ENCODE results near the gene BCL2.

Gene BCL2

DNA sequence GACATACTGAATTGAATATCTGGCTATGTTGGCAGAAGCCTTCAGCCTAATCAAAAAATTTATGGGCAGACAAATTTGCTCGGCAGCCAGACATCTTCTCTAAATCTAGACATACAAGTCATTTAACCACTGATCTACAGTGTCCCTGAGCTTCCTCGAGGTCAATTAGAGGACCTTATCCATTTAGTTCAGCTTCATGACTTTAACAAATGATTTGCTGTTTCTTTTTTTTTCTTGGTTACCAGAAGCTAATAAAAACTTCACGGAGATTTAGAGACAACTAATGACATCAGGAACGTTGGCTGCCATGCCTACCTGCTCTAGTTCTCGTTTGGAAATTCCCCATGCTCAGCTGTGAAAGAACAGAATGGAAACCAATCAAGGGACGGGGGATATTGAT, 223.8 kb downstream of the BCL2 start:
- Histone ChIP-seq H3K27me3 (ENCODE audit: control insufficient read depth, insufficient read depth, low read length) (no peaks in the 10 kb centered on the region), H3K4me3 (ENCODE audit: low read depth, low read length) (no peak overlapping the region), H3K9me3 (ENCODE audit: control insufficient read depth, insufficient read depth, low read length) (no peaks in the 10 kb centered on the region), H3K9ac (ENCODE audit: low read depth, low read length) (no peak overlapping the region), H3K36me3 (ENCODE audit: control insufficient read depth, insufficient read depth, low read length) (no peaks in the 10 kb centered on the region), H3K4me1 (ENCODE audit: control insufficient read depth, insufficient read depth, low read length) (no peaks in the 10 kb centered on the region)

DNA sequence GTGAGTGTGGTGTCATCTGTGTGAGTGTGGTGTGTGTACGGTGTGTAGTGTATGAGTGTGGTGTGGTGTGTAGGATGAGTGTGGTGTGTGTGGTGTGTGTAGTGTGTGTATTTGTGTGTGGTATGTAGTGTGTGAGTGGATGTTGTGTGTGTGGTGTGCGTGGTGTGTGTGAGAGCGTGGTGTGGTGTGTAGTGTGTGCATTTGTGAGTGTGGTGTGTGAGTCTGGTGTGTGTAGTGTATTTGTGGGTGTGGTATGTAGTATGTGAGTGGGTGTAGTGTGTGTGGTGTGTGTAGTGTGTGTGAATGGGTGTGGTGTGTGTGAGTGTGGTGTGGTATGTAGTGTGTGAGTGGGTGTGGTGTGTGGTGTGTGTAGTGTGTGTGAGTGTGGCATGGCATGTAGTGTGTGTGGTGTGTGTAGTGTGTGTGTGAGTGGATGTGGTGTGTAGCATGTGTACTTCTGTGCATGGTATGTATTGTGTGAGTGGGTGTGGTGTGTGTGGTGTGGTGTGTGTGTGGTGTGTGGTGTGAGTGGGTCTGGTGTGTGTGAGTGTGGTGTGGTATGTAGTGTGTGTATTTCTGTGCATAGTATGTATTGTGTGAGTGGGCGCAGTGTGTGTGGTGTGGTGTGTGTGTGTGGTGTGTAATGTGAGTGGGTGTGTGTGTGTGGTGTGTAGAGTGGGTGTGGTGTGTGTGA, 227.8 kb downstream of the BCL2 start:
- no peaks in the 10 kb centered on the region for H3K4me1 ChIP-seq (ENCODE audit: control insufficient read depth, insufficient read depth, low read length)
- H3K9ac ChIP-seq (ENCODE audit: low read depth, low read length), result no peak overlapping the region
- no peak overlapping the region for H3K4me3 ChIP-seq (ENCODE audit: low read depth, low read length)
- no peaks in the 10 kb centered on the region for H3K9me3 ChIP-seq (ENCODE audit: control insufficient read depth, insufficient read depth, low read length)
- H3K27me3 ChIP-seq (ENCODE audit: control insufficient read depth, insufficient read depth, low read length), result no peaks in the 10 kb centered on the region
- no peaks in the 10 kb centered on the region for H3K36me3 ChIP-seq (ENCODE audit: control insufficient read depth, insufficient read depth, low read length)

DNA sequence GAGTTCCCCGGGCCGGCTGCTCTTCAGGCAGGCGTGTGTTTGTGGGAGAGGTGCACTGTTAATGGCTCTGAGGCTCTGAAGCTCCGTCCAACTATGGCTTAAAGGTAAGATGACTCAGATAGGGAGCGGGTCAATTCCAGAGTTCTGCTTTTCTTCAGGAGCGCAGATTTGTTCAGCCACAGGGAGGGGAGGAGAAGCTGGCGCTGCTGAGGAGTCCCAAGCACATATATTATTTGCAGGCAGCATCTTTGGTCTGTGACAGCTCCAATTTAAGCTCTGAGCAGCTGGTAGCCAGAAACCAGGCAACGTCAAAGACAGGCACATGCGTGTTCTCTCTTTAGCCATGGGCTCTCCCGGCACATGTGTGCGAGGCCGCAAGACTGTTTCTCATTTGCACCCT, 229.2 kb downstream of the BCL2 start:
- no peaks in the 10 kb centered on the region for H3K9me3 ChIP-seq (ENCODE audit: control insufficient read depth, insufficient read depth, low read length)
- H3K4me3 ChIP-seq (ENCODE audit: low read depth, low read length), result no peak overlapping the region
- no peaks in the 10 kb centered on the region for H3K27me3 ChIP-seq (ENCODE audit: control insufficient read depth, insufficient read depth, low read length)
- H3K9ac ChIP-seq (ENCODE audit: low read depth, low read length), result no peak overlapping the region
- no peaks in the 10 kb centered on the region for H3K4me1 ChIP-seq (ENCODE audit: control insufficient read depth, insufficient read depth, low read length)
- no peaks in the 10 kb centered on the region for H3K36me3 ChIP-seq (ENCODE audit: control insufficient read depth, insufficient read depth, low read length)

DNA sequence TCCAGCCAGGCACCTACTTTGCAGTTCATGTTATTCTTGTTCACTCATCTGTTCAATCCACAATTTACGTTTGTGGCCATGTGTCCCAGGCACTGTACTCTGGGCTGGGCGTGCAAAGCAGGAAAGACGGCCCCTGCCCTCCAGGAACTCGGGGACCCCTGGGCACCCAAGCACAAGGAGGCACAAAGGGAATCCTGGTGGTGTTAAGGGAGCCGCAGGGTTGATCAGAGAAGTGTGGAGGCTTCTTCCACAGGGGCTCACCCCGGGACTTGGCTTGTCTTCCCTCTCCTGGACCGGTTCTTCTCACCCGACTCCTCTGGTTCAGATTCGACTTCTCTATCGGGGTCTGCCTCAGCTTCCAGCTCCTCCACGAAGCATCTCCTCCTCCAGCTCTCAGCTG, 230.5 kb downstream of the BCL2 start:
- no peak overlapping the region for H3K9ac ChIP-seq (ENCODE audit: low read depth, low read length)
- H3K36me3 ChIP-seq (ENCODE audit: control insufficient read depth, insufficient read depth, low read length), result no peaks in the 10 kb centered on the region
- H3K4me1 ChIP-seq (ENCODE audit: control insufficient read depth, insufficient read depth, low read length), result no peaks in the 10 kb centered on the region
- no peak overlapping the region for H3K4me3 ChIP-seq (ENCODE audit: low read depth, low read length)
- no peaks in the 10 kb centered on the region for H3K27me3 ChIP-seq (ENCODE audit: control insufficient read depth, insufficient read depth, low read length)
- H3K9me3 ChIP-seq (ENCODE audit: control insufficient read depth, insufficient read depth, low read length), result no peaks in the 10 kb centered on the region

DNA sequence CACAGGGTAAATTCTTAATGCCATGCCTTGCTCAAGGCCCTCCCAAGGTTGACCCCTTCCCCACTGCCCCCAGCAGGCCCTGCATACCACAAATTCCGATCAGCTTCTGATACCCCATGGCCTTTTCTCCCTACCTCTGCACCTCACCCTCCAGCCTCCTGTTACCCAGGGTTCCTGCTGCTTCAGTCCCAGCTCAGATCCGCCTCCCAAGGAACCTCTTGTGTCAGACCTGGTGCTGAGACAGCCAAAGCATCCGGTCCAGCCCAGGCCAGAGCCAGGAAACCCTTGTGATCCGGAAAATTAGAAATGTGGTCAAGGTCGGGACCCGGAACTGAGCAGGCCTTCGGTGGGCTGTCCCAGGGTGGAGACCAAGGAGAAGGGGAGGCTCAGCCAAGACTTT, 231.3 kb downstream of the BCL2 start:
- H3K4me3 ChIP-seq (ENCODE audit: low read depth, low read length), result no peak overlapping the region
- no peaks in the 10 kb centered on the region for H3K4me1 ChIP-seq (ENCODE audit: control insufficient read depth, insufficient read depth, low read length)
- H3K36me3 ChIP-seq (ENCODE audit: control insufficient read depth, insufficient read depth, low read length), result no peaks in the 10 kb centered on the region
- H3K9me3 ChIP-seq (ENCODE audit: control insufficient read depth, insufficient read depth, low read length), result no peaks in the 10 kb centered on the region
- H3K9ac ChIP-seq (ENCODE audit: low read depth, low read length), result no peak overlapping the region
- H3K27me3 ChIP-seq (ENCODE audit: control insufficient read depth, insufficient read depth, low read length), result no peaks in the 10 kb centered on the region

DNA sequence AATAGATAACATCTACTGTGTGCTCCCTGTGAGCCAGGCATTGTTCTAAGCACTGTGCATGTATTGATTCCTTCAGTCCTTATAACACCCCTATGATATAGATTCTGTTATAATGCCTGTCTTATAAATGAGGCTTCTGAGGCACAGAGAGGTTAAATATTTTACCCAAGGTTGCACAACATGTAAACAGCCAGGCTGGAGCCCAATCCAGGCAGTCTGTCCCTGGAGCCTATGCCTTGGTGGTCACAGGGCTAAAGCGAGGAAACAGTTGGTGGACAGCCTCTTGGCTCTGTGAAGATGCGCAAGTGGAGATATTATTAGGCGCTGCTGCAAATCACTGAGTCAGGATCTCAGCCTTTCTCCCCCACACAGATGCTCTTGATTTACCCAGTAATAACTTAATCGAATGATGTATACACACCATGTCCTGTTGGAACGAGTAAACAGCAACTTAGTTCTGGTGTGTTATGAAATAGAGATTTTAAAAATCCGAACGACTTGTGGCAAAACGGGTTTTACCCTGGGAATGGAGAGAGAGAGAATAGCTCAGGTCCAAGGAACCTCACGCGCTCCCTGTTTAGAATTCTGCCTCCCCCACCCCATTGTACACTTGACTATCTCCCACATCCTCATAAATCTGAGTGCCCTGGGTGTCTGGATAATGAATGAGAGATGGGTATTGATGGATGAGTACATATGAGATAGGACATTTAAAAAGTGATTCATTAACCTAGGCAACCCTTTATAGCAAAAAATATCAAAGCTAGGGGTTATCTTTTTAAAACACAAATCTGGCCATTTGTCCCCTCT, 231.9 kb downstream of the BCL2 start:
- Histone ChIP-seq H3K4me3 (ENCODE audit: low read depth, low read length) (no peak overlapping the region), H3K9ac (ENCODE audit: low read depth, low read length) (no peak overlapping the region), H3K27me3 (ENCODE audit: control insufficient read depth, insufficient read depth, low read length) (no peaks in the 10 kb centered on the region), H3K4me1 (ENCODE audit: control insufficient read depth, insufficient read depth, low read length) (no peaks in the 10 kb centered on the region), H3K9me3 (ENCODE audit: control insufficient read depth, insufficient read depth, low read length) (no peaks in the 10 kb centered on the region), H3K36me3 (ENCODE audit: control insufficient read depth, insufficient read depth, low read length) (no peaks in the 10 kb centered on the region)

DNA sequence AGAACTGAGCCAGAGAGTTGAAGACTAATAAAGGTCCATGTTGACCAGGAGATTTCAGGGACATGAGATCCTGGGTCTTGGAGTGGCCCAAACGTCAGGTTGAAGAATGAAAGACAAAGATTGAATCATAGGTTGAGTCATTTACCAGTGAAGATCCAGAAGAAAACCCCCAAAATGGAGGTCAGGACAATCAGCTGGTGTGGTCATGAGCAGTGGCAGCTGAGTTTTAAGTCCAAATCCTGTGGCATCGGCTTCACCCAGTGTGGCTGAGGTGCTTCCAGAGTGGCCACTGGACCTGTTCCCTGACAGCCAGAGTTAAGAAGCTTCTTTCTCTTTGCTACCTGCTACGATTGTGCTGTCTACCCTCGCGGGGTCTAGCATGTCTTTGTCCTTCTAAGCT, 234.0 kb downstream of the BCL2 start:
- no peaks in the 10 kb centered on the region for H3K36me3 ChIP-seq (ENCODE audit: control insufficient read depth, insufficient read depth, low read length)
- H3K4me3 ChIP-seq (ENCODE audit: low read depth, low read length), result no peak overlapping the region
- H3K4me1 ChIP-seq (ENCODE audit: control insufficient read depth, insufficient read depth, low read length), result no peaks in the 10 kb centered on the region
- H3K9me3 ChIP-seq (ENCODE audit: control insufficient read depth, insufficient read depth, low read length), result no peaks in the 10 kb centered on the region
- no peaks in the 10 kb centered on the region for H3K27me3 ChIP-seq (ENCODE audit: control insufficient read depth, insufficient read depth, low read length)
- no peak overlapping the region for H3K9ac ChIP-seq (ENCODE audit: low read depth, low read length)

DNA sequence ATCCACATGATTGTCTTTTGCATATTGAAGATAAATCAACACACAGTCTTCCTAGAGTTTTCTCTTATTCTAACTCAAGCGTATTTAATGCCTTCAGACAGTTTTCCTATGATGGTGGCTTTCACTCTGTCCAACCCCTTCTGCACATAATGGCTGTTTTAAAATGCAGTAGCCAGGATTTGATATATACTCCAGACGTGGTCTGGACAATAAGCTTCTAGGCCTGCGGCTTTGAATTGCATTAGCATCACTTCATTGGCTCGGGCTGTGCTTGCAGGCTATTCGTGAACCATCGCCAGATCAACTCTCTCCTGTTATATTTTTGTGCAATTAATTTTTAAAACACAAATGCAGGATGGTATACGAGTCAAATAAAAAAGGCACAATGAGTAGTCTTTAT, 235.3 kb downstream of the BCL2 start:
- H3K9ac ChIP-seq (ENCODE audit: low read depth, low read length), result no peak overlapping the region
- H3K9me3 ChIP-seq (ENCODE audit: control insufficient read depth, insufficient read depth, low read length), result no peaks in the 10 kb centered on the region
- no peaks in the 10 kb centered on the region for H3K27me3 ChIP-seq (ENCODE audit: control insufficient read depth, insufficient read depth, low read length)
- H3K4me3 ChIP-seq (ENCODE audit: low read depth, low read length), result no peak overlapping the region
- no peaks in the 10 kb centered on the region for H3K4me1 ChIP-seq (ENCODE audit: control insufficient read depth, insufficient read depth, low read length)
- H3K36me3 ChIP-seq (ENCODE audit: control insufficient read depth, insufficient read depth, low read length), result no peaks in the 10 kb centered on the region

DNA sequence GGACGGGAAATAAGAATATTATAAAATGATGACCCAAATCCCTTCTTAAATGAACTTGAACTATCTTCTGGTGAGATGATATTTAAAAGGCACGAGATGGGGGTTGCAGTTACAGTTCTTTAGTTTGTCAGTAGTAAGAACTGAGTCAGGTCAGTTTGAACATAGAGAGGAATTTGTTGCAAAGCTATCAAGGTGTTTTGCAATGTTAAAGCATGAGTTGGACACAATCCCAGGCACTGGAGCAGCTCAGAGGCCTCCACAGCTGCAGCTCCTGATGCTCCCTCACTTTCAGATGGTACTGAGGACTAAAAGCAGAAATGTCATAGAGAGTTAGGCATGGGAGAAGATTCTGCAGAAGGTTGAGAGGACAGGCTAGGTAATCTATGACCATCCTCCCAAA, 236.0 kb downstream of the BCL2 start:
- no peaks in the 10 kb centered on the region for H3K9me3 ChIP-seq (ENCODE audit: control insufficient read depth, insufficient read depth, low read length)

DNA sequence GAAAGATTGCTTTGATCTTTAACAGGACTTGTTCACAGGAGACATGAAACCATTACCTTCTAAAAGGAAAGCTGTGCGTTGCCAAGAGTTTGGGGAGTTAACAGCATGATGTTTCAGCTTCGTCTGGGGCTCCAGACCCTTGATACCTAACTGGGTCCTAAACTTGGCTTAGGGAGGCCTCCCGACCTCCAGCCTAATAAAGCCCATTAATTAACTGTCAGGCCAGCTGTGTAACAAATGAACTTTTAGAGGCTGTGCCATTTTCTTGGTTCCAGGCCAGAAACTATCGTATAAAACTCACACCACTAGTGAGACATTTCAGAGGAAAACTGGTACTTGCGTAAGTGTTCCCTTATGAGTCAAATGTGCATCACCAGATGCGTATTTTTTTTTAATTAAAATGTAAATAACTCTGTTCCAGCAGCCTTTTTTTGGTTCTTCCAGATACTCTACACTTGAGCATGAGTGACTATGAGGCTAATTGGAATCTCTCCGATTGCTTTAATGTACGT, 236.5 kb downstream of the BCL2 start:
- Histone ChIP-seq H3K4me3 (ENCODE audit: low read depth, low read length) (no peak overlapping the region), H3K4me1 (ENCODE audit: control insufficient read depth, insufficient read depth, low read length) (no peaks in the 10 kb centered on the region), H3K36me3 (ENCODE audit: control insufficient read depth, insufficient read depth, low read length) (no peaks in the 10 kb centered on the region), H3K9me3 (ENCODE audit: control insufficient read depth, insufficient read depth, low read length) (no peaks in the 10 kb centered on the region), H3K9ac (ENCODE audit: low read depth, low read length) (no peak overlapping the region), H3K27me3 (ENCODE audit: control insufficient read depth, insufficient read depth, low read length) (no peaks in the 10 kb centered on the region)

More for the DNA sequence above, 236.0 kb downstream of the BCL2 start:
- Histone ChIP-seq H3K4me3 (ENCODE audit: low read depth, low read length) (no peak overlapping the region), H3K36me3 (ENCODE audit: control insufficient read depth, insufficient read depth, low read length) (no peaks in the 10 kb centered on the region), H3K4me1 (ENCODE audit: control insufficient read depth, insufficient read depth, low read length) (no peaks in the 10 kb centered on the region), H3K27me3 (ENCODE audit: control insufficient read depth, insufficient read depth, low read length) (no peaks in the 10 kb centered on the region), H3K9ac (ENCODE audit: low read depth, low read length) (no peak overlapping the region)

DNA sequence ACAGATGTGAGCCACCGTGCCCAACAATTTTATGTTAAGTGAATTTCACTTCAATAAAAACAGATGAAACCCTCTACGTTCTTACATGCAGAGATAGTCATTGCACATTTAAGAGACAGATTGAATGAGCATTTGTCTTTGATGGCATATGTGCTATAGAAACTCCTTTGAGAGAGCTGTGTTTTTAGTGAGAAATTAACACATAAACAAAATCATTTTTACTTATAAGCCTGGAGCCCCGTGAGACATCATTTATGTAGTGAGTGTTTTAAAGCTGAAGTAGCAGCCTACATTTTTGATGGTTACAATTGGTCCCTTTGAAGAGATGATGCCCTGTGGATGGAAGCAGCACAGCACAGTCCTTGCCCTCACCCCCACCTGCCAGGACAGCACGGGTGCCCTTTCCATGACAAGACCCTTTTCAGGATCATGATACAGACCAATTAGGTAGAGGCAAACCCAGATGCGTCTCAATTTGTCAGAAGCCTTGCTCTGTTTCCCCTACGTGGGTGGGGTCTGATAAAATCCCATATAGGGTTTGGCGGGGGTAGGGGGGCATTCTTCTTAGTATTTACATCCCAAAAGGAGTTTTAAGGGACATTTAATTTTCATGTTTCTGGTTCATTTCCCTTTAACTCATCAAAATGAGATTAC, 237.1 kb downstream of the BCL2 start:
- no peak overlapping the region for H3K4me3 ChIP-seq (ENCODE audit: low read depth, low read length)
- no peaks in the 10 kb centered on the region for H3K36me3 ChIP-seq (ENCODE audit: control insufficient read depth, insufficient read depth, low read length)
- H3K4me1 ChIP-seq (ENCODE audit: control insufficient read depth, insufficient read depth, low read length), result no peaks in the 10 kb centered on the region
- no peak overlapping the region for H3K9ac ChIP-seq (ENCODE audit: low read depth, low read length)
- no peaks in the 10 kb centered on the region for H3K9me3 ChIP-seq (ENCODE audit: control insufficient read depth, insufficient read depth, low read length)
- no peaks in the 10 kb centered on the region for H3K27me3 ChIP-seq (ENCODE audit: control insufficient read depth, insufficient read depth, low read length)
